Gastroesophageal sphincter (tissue), 3 donors: ENCODE results near the gene IRF6.

ENCODE experiments used
- EP300 ChIP-seq: sonication (generic); formaldehyde crosslinking; IDR thresholded peaks from one replicate; pipeline ENCODE4 v1.6.1; 2017; ENCODE audit warnings: antibody characterized with exemption, mild to moderate bottlenecking
- POLR2A ChIP-seq, 2 donors: fragments of 450-650 bp; IDR thresholded peaks; one replicate each; pipeline ENCODE4 v1.6.1; 2017; ENCODE audit warnings: antibody characterized with exemption in 2 of 2, mild to moderate bottlenecking in 2 of 2, moderate library complexity in 1 of 2
- POLR2AphosphoS5 ChIP-seq: sonication (generic); formaldehyde crosslinking; IDR thresholded peaks from one replicate; pipeline ENCODE4 v1.6.1; 2017; ENCODE audit warnings: antibody characterized with exemption
- TF ChIP-seq, protein P1 (sequence below), 4 experiments: fragments of 200-600 bp in 2 of 4; fragments of 450-650 bp in 2 of 4; sonication (generic) in 1 of 4; IDR thresholded peaks; one replicate each; pipeline ENCODE4 v1.5.1; 2017 to 2019; ENCODE audit warnings: antibody characterized with exemption in 4 of 4, mild to moderate bottlenecking in 2 of 4, moderate library complexity in 2 of 4

DNA sequence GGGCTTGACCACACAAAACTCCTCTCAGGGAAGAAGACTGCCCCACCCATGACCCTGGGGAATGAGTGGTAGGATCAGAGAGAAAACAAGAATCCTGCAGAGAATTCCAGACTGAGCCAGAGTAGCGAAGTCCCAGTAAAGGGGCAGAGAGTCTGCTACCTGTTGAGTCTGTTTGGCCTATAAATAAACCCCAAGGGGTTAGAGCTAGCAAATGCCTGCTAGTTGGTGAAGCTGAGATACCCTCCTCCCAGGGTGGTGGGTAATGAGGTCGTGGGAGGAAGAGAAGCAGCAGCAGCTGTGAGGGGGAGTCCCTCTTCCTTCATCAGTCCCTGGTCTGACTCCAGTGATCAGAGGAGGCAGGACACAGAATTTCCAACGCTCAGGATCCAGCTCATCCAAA lies 47.5 kb downstream of the IRF6 start:
- TF ChIP-seq, protein P1, sequence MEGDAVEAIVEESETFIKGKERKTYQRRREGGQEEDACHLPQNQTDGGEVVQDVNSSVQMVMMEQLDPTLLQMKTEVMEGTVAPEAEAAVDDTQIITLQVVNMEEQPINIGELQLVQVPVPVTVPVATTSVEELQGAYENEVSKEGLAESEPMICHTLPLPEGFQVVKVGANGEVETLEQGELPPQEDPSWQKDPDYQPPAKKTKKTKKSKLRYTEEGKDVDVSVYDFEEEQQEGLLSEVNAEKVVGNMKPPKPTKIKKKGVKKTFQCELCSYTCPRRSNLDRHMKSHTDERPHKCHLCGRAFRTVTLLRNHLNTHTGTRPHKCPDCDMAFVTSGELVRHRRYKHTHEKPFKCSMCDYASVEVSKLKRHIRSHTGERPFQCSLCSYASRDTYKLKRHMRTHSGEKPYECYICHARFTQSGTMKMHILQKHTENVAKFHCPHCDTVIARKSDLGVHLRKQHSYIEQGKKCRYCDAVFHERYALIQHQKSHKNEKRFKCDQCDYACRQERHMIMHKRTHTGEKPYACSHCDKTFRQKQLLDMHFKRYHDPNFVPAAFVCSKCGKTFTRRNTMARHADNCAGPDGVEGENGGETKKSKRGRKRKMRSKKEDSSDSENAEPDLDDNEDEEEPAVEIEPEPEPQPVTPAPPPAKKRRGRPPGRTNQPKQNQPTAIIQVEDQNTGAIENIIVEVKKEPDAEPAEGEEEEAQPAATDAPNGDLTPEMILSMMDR (IDR thresholded peaks at IDR 0.05): no peak
- TF ChIP-seq POLR2A (IDR thresholded peaks at IDR 0.05): no peak
- TF ChIP-seq POLR2AphosphoS5: no peak
- no peak for TF ChIP-seq EP300
